Mononuclear cell (primary cell): ENCODE results near the gene TEPSIN. TPM values are rescaled to one million over a fixed set of nuclear protein-coding genes. Genes with fewer than 3 reads are reported as not detected.

Experiments used
- H3K27me3 ChIP-seq: 2 replicates; pipeline ENCODE4 v1.6.0; 2011; ENCODE audit warnings: low read length, control low read depth; ENCODE audit not compliant: insufficient read depth
- H3K4me1 ChIP-seq: 2 replicates; pipeline ENCODE4 v1.5.1; 2011; ENCODE audit warnings: mild to moderate bottlenecking, low read length, control low read depth; ENCODE audit not compliant: insufficient read depth
- H3K4me3 ChIP-seq: 2 replicates; pipeline ENCODE4 v1.5.1; 2011; ENCODE audit warnings: mild to moderate bottlenecking, low read length, moderate library complexity
- H3K9me3 ChIP-seq: 2 replicates; pipeline ENCODE4 v1.5.1; 2011; ENCODE audit warnings: low read depth, mild to moderate bottlenecking, control low read depth, low read length
- total RNA-seq: library from RNA; depleted of rRNA; stranded (reverse); fragments of >200 nt; gene quantifications from one replicate; pipeline ENCODE4 v1.2.3, GENCODE V29; 2012

TEPSIN gene
- total RNA-seq, 1 donor = 39.6 TPM

DNA sequence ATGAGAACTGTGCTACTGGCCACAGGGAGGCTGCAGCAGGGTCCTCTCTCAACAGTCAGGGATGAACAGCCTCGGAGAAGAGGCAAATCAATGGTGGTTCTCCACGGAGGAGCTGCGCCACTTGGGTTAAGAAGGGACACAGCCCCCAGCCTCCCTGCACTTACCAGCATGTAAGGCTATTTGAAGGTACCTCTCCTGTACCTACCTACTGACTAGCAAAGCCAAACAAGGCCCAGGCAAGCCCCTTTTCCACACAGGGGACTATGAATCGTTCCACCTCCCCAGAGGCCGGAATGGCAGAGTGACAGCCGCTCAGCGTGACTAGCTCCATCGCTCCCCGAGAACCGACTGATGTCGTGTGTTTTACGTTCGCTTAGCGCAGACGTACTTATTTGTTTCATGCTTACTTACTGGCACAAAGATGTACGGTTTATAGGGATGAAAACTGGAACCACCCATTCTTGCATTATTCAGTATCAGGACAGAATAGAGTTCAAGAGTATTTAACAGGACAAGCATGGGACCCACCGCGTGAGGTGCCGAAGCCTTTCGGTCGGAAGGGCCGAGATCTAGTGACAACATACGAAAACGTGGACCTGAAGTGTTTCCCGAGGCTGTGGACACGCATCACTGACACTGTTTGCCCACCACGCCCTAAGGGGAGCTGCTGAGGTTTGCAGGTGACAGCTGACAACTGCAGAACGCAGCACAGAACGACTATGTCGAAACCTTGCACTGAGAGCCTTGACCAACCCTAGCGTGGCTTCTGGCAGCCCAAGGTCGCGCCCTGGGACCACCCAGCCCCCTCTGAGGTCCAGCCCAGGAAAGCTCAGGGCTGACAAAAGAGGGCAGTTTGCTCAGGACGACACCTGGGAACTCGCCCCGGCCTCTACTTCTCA is 1.0 kb downstream of the TEPSIN start:
- Histone ChIP-seq H3K27me3 (no peaks in the 10 kb centered on the region), H3K4me3 (peak overlapping the region; percentile 85), H3K4me1 (peaks cover 36% of the 10 kb centered on the region), H3K9me3 (no peaks in the 10 kb centered on the region)

DNA sequence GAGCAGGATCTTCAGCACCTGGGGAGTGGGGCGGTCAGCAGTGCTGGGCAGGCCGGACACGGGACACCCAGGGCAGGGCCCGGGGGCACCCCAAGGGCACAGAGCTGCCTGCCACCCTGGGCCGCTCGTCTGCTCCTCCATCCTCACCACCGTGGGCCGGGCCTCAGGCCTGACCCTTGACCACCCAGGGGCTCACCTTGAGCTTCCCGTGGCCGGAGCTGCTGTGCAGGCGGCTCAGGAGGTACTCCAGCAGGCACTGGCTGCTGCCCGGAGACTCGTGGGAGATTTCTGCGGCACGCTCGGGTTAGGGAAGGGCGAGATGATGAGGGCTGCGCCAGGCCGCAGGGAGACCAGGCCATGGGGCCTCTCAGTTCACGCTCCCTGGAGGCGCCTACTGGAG is 2.1 kb downstream of the TEPSIN start:
- H3K27me3 ChIP-seq = no peaks in the 10 kb centered on the region
- no peaks in the 10 kb centered on the region for H3K9me3 ChIP-seq
- peaks cover 34% of the 10 kb centered on the region for H3K4me1 ChIP-seq
- no peak overlapping the region for H3K4me3 ChIP-seq

DNA sequence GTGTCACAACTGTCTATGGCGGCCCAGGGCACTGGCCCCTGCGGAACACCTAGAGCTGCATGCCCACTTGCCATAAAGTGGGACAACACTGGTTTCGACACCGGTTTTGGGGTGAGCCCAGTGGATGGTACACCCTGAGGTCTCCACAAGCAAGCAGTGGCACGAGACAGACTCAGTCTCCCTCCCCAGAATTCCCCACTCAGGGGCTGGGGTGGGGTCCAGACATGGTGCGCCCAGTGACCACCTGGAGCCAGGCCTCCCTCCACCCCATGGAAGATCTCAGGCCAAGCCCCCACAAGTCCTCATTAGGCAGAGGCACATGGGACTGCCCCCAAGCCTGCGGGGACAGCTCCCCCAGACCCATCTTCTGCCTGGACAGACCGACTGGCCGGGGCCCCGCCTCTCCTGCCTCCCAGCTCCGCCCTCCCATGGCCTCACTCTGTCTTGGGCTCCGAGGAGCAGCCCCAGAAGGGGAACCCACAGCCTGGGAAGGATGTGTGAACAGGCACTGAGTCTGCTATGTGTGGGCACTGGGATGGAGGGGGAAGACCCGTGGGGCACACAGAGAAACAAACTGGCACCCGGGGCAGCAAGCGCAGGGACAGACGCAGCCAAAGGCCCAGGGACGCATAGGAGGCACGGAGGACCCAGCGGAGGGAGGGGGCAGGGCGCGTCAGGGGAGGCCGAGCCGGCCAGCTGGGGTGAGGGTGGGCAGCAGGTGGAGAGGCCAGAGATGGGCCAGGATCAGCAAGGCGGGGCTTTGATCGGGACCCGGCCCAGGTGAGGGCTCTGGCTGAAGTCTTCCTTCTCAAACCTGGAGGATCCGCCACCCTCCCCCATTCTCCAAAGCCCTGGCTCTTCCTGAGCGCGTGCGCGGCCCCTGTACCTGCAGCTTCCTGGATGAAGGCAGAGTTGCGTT is 2.8 kb downstream of the TEPSIN start:
- H3K9me3 ChIP-seq = no peaks in the 10 kb centered on the region
- peaks cover 32% of the 10 kb centered on the region for H3K4me1 ChIP-seq
- H3K4me3 ChIP-seq = no peak overlapping the region
- no peaks in the 10 kb centered on the region for H3K27me3 ChIP-seq

DNA sequence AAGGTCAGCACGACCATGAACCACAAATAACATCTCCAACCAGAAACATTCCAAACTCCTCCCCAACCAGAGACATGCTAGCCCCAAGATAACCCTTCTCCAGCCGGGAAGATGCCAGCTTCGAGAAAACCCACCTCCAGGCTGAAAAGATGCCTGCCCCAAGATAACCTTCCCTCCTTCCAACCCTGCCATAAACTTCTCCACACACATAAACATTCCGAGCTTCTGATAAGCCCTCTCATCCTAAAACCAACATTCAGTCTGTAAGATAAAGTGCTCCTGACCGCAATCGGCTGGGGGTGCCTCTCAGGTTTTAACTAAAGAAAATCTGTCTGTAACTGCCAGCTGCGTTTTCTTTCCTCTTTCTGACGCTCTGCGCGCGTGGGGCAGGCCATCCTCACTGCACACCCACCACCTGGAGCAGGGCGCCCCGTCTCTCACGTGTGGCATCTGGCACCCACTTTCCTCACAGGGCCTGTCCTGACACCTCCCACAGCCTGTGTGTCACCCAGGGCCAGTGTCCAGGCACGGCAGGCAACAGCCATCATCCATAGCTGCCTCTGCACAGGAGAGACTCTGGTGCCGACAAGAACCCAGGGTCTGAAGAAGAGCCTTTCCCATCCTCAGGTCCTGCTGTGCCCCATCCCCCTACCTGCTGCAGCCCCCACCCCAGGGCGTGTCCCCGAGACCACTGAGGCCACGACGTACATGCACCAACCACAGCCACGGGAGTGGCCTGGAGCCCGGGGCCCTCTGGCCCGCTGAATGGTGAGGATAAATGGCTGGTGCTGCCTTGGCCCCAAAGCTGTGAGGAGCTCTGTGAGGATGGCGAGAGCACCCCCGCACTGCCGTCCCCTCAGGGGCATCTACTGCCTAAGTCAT is 3.7 kb downstream of the TEPSIN start:
- no peaks in the 10 kb centered on the region for H3K27me3 ChIP-seq
- H3K9me3 ChIP-seq = no peaks in the 10 kb centered on the region
- H3K4me1 ChIP-seq = peaks cover 27% of the 10 kb centered on the region
- H3K4me3 ChIP-seq = no peak overlapping the region

DNA sequence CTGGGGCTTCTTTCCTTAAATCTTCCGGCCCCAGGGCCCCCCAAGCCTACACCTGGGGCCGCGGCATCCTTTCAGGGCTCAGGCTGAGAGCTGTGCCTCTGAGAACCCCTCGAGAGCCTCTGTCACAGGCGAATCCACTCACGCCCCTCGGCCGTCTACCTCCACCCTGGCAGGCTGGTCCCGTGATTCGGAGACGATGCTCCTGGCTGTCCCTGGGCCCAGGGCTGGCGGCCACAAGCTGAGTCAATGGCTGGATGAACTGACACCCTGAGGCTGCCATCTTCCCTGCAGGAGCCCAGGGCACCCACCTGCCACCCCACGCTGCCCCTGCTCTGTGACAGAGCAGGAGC is 4.4 kb downstream of the TEPSIN start:
- Histone ChIP-seq H3K4me1 (peaks cover 22% of the 10 kb centered on the region), H3K27me3 (no peaks in the 10 kb centered on the region), H3K9me3 (no peaks in the 10 kb centered on the region), H3K4me3 (no peak overlapping the region)

DNA sequence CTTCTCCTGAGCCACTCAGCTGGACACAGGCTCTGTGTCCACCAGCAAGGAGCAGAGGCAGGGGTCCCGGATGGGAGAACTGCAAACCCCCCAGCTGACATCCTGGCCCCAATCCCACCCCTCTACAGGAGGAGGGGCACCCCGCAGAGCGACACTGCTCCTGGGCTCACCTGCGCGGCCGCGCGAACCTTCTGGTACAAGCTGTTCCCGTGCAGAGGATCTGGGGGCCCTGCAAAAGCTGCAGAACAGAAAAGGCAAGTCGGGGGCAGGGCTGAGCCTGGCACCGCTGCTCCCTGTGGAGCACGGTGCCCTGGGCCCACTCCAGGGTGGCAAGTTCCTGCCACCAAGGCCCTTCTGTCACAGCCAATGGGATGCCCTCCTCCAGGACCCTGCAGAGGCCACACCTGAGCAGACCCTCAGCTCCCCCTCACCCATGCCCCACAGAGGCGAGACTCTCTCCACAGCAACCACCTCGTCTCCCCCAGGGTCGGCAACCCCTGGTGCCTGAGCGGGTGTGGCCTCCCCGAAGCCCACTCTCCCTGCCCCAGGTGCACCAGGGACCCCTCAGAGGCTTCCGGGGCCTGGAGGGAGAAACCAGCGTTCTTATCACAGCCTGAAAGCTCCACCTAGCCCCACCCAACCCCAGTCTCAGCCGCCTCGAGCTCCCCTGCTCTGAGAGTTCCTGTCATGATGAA is 4.9 kb downstream of the TEPSIN start:
- Histone ChIP-seq H3K4me1 (peaks cover 26% of the 10 kb centered on the region), H3K9me3 (no peaks in the 10 kb centered on the region), H3K27me3 (no peaks in the 10 kb centered on the region), H3K4me3 (no peak overlapping the region)

DNA sequence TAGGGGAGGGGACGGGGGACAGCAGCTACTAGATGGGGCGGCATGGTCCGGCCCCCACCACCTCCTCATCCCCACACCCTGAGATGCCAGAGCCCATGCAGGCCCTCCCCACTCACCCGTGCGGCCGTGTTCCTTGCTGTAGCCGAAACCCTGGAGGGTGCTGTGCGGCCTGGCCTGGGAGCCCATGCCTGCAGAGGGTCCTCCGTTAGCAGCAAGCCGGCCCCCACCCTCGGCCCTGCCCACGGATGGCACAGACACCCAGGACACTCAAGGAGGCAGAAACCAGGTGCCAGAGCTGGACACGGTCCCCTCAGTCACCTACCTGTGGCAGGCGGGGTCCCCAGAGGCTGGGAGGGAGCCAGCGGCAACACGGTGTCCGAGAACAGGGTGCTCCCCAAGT is 5.5 kb downstream of the TEPSIN start:
- H3K4me1 ChIP-seq = peaks cover 31% of the 10 kb centered on the region
- no peaks in the 10 kb centered on the region for H3K9me3 ChIP-seq
- H3K4me3 ChIP-seq = no peak overlapping the region
- no peaks in the 10 kb centered on the region for H3K27me3 ChIP-seq

DNA sequence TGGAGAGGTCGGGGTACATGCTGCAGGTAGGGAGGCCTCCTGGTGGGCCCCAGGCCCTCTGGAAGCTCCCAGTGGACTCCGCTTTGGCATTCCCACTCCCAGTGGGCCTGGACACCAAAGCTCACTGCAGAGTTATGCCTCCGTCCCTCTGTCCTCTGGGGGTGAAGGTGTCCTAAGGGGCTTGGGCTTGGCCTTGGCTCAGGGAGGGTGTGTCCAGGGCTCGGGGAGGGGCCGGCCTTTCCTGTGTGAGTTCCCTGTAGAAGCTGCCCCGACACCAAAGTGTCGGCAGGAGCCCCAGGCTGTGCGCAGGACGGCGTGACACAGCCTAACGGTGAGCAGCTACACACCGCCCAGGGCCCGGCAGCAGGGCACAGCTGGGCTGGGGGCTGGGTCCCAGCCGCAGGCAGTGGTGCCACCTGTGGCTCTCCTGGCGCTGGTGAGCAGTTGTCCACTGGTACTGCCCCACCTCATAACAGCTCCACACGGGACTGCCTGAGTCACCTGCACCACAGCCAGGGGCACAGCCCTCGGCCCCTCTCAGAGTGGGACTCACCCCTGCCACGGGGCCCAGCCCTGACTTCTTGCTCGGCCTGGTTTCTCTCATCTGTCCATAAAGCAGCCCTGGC is 6.1 kb downstream of the TEPSIN start:
- Histone ChIP-seq H3K4me1 (peaks cover 31% of the 10 kb centered on the region), H3K27me3 (no peaks in the 10 kb centered on the region), H3K4me3 (no peak overlapping the region), H3K9me3 (no peaks in the 10 kb centered on the region)

DNA sequence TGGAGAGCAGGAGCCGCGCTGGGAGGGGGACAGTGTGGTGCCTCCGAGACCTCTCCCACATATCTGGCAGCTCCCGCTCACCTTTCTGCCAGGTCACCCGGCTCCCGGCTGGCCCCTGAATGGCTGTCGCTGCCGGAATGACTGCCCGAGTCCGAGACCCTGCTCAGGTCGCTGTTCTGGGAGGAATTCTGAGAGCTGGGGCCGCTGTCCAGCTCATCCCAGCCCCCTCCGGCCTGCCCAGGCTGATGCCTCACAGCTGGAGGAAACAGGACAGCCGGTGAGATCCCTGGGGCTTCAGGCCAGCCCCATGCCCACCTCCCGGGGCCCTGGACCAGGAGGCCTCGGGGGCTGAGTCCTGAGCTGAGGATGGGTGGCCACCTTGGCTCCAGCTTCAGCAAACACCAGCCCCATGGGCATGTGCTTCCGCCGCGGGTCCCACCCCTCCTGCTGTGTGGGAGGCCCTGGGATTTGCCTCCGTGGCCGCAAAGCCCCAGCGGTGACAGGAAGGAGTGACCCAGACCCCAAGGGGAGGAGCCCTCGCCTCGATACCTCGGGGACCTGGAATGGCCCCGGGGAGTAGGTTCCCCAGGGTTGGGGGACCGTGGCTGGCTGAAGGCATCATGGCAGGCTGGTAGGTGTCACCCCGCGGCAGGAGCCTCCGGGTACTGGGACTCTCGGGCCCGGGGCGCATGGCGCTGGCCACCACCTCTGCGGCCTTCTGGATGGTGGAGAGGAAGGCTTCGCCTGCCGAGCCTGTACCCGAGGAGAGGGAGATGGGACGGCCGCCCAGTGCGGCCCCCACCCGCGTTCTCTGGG is 6.9 kb downstream of the TEPSIN start:
- H3K4me3 ChIP-seq = no peak overlapping the region
- H3K27me3 ChIP-seq = no peaks in the 10 kb centered on the region
- H3K4me1 ChIP-seq = peaks cover 26% of the 10 kb centered on the region
- H3K9me3 ChIP-seq = no peaks in the 10 kb centered on the region

DNA sequence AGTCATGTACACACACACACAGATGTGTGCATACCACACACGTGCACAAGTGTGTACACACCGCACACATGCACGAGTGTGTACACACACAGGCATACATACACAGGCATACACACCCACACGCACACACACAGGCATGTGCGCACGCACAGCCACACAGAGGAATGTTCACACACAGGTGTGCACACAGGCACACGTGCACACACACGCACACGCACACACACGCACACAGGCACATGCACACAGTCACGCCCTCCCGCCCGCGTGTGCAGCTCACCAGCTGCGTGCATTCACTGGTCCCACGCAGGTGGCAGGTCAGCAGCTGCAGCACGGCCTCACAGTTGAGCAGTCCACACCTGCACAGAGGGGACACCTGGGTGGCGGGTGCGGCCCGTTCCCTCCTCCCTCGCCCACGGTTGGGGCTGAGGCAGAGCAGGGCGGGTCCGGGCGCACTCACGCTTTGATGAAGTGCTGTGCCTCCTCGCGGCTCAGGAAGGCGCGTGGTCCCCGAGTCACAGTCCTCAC is 7.7 kb downstream of the TEPSIN start:
- peaks cover 20% of the 10 kb centered on the region for H3K4me1 ChIP-seq

DNA sequence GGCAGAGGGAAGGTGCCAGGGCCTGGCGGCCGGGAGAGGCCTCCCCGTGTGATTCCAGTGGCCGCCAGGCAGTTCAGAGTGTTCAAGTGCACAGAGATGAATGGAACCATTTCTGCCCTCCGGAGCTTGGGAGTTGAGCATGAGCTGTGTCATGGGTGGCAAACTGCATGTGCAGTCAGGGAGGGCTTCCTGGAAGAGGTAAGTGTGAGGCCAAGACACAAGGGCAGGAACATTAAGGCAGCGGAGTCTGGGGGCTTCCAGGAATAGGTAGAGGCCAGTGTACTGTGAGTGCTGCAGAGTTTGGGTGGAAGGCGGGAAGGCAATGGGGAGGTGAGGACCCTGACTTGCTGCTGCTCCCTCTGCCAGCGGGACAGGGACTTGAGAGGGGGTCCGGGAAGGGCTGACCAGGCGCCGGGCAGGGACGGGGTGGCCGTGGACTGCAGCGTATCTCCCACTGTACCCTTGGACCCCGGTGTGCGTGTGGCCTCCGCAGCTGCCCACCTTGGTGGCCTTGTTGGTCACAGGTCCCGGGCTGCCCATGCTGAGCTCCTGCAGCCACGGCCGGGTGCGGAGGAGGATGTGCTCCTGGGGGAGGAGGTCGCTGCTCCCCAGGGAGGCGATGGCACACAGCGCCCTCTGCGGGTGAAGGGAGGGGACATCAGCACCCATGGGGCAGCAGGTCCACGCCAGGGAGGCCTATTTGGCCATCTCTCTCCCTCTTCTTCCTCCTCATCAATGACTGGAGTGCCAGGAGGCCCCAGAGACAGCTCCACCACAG is 8.6 kb downstream of the TEPSIN start:
- Histone ChIP-seq H3K4me3 (no peak overlapping the region), H3K4me1 (peaks cover 20% of the 10 kb centered on the region)

More for the DNA sequence above, 7.7 kb downstream of the TEPSIN start:
- H3K9me3 ChIP-seq = no peaks in the 10 kb centered on the region
- no peak overlapping the region for H3K4me3 ChIP-seq
- no peaks in the 10 kb centered on the region for H3K27me3 ChIP-seq

DNA sequence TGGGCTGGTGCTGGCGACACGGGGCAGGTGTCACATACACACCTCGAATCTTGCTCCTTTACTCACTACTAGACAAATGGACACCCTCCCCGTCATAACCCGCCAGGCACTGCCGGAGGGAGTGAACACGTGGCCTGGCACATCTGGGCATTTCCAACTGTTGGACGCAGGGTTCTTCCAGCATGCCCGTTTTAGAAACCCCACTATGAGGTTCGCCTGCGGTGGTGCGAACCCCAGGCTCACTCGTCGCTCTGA is 9.3 kb downstream of the TEPSIN start:
- peaks cover 20% of the 10 kb centered on the region for H3K4me1 ChIP-seq
- no peak overlapping the region for H3K4me3 ChIP-seq
- no peaks in the 10 kb centered on the region for H3K9me3 ChIP-seq
- no peaks in the 10 kb centered on the region for H3K27me3 ChIP-seq

More for the DNA sequence above, 8.6 kb downstream of the TEPSIN start:
- Histone ChIP-seq H3K9me3 (no peaks in the 10 kb centered on the region), H3K27me3 (no peaks in the 10 kb centered on the region)
